Measurements from ENCODE around the gene CLIC5. TPM values are rescaled to one million over a fixed set of nuclear protein-coding genes. Genes with fewer than 3 reads are reported as not detected.

The CLIC5 gene
- polyA plus RNA-seq, 3 donors, result not detected

DNA sequence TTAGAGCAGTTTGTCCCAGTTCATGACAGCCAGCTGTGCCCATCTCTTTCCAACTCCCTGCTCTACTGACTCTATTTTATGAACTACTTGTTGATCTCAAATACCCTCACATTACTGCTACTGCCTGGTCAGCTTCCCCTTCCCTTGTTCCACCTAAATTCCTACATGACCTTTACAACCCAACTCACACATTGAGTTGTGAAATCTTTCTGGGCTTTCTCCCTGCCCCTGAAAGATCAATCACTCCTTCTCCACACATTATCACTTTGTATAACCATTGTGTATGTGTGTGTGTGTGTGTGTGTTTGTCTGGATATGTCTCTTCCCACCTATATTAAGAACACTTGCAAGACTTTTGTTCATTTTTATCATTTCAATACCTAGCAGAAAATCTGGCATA lies 42.1 kb upstream of the CLIC5 start:
- Histone ChIP-seq H3K36me3 (replicated peaks in 1 of 2; ENCODE audit: control insufficient read depth in 1 of 2, insufficient read depth in 2 of 2, low read length in 2 of 2) (no peaks in the 10 kb centered on the region), H3K79me2 (ENCODE audit: insufficient read depth, low read length) (no peaks in the 10 kb centered on the region), H3K9ac (ENCODE audit: insufficient read depth, low read length, poor library complexity, severe bottlenecking) (no peak overlapping the region), H3K27me3 (ENCODE audit: control insufficient read depth in 2 of 2, insufficient read depth in 2 of 2, low read length in 2 of 2) (no peaks in the 10 kb centered on the region), H2AFZ (ENCODE audit: insufficient read depth, low read depth, low read length, poor library complexity, severe bottlenecking) (no peak overlapping the region), H3K9me3 (replicated peaks in 1 of 2; ENCODE audit: control insufficient read depth in 1 of 2, insufficient read depth in 1 of 2, low read length in 2 of 2) (peaks cover 3 to 12% of the 10 kb centered on the region in 2 donors), H3K4me3 (replicated peaks in 1 of 3; ENCODE audit: low read depth in 2 of 3, low read length in 3 of 3) (no peak overlapping the region), H4K20me1 (ENCODE audit: insufficient read depth, low read length) (no peaks in the 10 kb centered on the region), H3K4me1 (ENCODE audit: control insufficient read depth in 1 of 2, insufficient read depth in 2 of 2, low read length in 2 of 2) (no peaks in the 10 kb centered on the region), H3K27ac (ENCODE audit: low read depth in 1 of 2, low read length in 2 of 2) (no peak overlapping the region), H3K4me2 (replicated peaks; ENCODE audit: extremely low read depth, low read length, poor library complexity, severe bottlenecking) (no peak overlapping the region)
- H3K4me3 Mint-ChIP-seq, result no peak overlapping the region
- peaks cover 11 to 21% (median 17%) of the 10 kb centered on the region in 7 donors for H3K9me3 Mint-ChIP-seq
- TF ChIP-seq, protein P1, sequence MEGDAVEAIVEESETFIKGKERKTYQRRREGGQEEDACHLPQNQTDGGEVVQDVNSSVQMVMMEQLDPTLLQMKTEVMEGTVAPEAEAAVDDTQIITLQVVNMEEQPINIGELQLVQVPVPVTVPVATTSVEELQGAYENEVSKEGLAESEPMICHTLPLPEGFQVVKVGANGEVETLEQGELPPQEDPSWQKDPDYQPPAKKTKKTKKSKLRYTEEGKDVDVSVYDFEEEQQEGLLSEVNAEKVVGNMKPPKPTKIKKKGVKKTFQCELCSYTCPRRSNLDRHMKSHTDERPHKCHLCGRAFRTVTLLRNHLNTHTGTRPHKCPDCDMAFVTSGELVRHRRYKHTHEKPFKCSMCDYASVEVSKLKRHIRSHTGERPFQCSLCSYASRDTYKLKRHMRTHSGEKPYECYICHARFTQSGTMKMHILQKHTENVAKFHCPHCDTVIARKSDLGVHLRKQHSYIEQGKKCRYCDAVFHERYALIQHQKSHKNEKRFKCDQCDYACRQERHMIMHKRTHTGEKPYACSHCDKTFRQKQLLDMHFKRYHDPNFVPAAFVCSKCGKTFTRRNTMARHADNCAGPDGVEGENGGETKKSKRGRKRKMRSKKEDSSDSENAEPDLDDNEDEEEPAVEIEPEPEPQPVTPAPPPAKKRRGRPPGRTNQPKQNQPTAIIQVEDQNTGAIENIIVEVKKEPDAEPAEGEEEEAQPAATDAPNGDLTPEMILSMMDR (IDR thresholded peaks at IDR 0.05), result no peak
- intact Hi-C loops (cut with micrococcal nuclease), result no loop called here
- H3K27ac Mint-ChIP-seq, result no peak overlapping the region
- H3K27me3 Mint-ChIP-seq (ENCODE audit: low read depth in 3 of 3), result peaks cover 0 to 3% (median 2%) of the 10 kb centered on the region in 3 donors
- DNase-seq, result no peak
- peaks cover 9% of the 10 kb centered on the region for H3K4me1 Mint-ChIP-seq
- H3K36me3 Mint-ChIP-seq, result no peaks in the 10 kb centered on the region

DNA sequence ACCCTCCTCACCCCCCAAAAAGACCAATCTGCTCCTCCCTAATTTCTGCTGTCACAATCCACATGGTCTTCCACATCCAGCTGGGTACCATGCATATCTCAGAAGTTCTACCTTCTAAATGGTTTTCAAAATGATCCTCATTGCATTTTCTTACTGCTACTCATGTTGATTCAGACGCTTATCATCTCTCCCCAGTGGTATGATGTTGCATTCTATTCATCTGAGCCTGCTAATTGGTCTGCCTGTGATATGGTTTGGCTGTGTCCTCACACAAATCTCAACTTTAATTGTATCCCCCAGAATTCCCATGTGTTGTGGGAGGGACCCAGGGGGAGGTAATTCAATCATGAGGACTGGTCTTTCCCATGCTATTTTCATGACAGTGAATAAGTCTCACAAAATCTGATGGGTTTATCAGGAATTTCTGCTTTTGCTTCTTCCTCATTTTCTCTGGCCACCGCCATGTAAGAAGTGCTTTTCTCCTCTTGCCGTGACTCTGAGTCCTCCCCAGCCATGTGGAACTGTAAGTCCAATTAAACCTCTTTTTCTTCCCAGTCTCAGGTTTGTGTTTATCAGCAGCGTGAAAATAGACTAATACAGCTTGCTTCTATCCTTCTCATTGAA lies 41.4 kb upstream of the CLIC5 start:
- no peak overlapping the region for H3K4me3 Mint-ChIP-seq
- 87% methylated on average over 3 of the region's 4 CpGs for WGBS (ENCODE audit: insufficient coverage)

More for the DNA sequence above, 41.4 kb upstream of the CLIC5 start:
- Mint-ChIP-seq H3K27ac (no peak overlapping the region), H3K36me3 (no peaks in the 10 kb centered on the region), H3K27me3 (ENCODE audit: low read depth in 3 of 3) (peaks cover 0 to 3% (median 2%) of the 10 kb centered on the region in 3 donors), H3K4me1 (peaks cover 11% of the 10 kb centered on the region), H3K9me3 (peaks cover 11 to 21% (median 17%) of the 10 kb centered on the region in 7 donors)
- intact Hi-C loops (cut with micrococcal nuclease), result no loop called here
- Histone ChIP-seq H3K79me2 (ENCODE audit: insufficient read depth, low read length) (no peaks in the 10 kb centered on the region), H3K4me2 (replicated peaks; ENCODE audit: extremely low read depth, low read length, poor library complexity, severe bottlenecking) (no peak overlapping the region), H3K9me3 (replicated peaks in 1 of 2; ENCODE audit: control insufficient read depth in 1 of 2, insufficient read depth in 1 of 2, low read length in 2 of 2) (peaks cover 3 to 12% of the 10 kb centered on the region in 2 donors), H3K27me3 (ENCODE audit: control insufficient read depth in 2 of 2, insufficient read depth in 2 of 2, low read length in 2 of 2) (no peaks in the 10 kb centered on the region), H3K4me1 (ENCODE audit: control insufficient read depth in 1 of 2, insufficient read depth in 2 of 2, low read length in 2 of 2) (no peaks in the 10 kb centered on the region), H4K20me1 (ENCODE audit: insufficient read depth, low read length) (no peaks in the 10 kb centered on the region), H2AFZ (ENCODE audit: insufficient read depth, low read depth, low read length, poor library complexity, severe bottlenecking) (no peak overlapping the region), H3K27ac (ENCODE audit: low read depth in 1 of 2, low read length in 2 of 2) (no peak overlapping the region), H3K9ac (ENCODE audit: insufficient read depth, low read length, poor library complexity, severe bottlenecking) (no peak overlapping the region), H3K4me3 (replicated peaks in 1 of 3; ENCODE audit: low read depth in 2 of 3, low read length in 3 of 3) (no peak overlapping the region), H3K36me3 (replicated peaks in 1 of 2; ENCODE audit: control insufficient read depth in 1 of 2, insufficient read depth in 2 of 2, low read length in 2 of 2) (no peaks in the 10 kb centered on the region)
- DNase-seq, result no peak
- TF ChIP-seq, protein P1 (IDR thresholded peaks at IDR 0.05), result no peak

All from CD14-positive monocyte (primary cell).